Lower leg skin (tissue), 4 donors: ENCODE results near the gene MALSU1. TPM values are rescaled to one million over a fixed set of nuclear protein-coding genes. Genes with fewer than 3 reads are reported as not detected.
A peak's percentile ranks its signal among the peaks of the same experiment; 100 is the strongest.

Experiments used
- DNase-seq, 2 donors: peaks; one replicate each; pipeline ENCODE4 v3.0.0-alpha.2; 2019; ENCODE audit warnings: low spot score in 2 of 2
- H3K4me3 ChIP-seq: fragments of 200-600 bp; sonication (generic); 2 replicates; pipeline ENCODE4 v1.5.1; 2017; ENCODE audit warnings: mild to moderate bottlenecking, low read depth; ENCODE audit not compliant: poor library complexity, severe bottlenecking
- POLR2A ChIP-seq, 2 donors: fragments of 450-650 bp; IDR thresholded peaks; one replicate each; pipeline ENCODE4 v1.6.1; 2016 to 2017; ENCODE audit warnings: antibody characterized with exemption in 2 of 2, mild to moderate bottlenecking in 1 of 2, moderate library complexity in 1 of 2
- WGBS, 2 donors: methylation state at CpG; one replicate each; pipeline ENCODE4 v1.1.5; 2018; 5-methylcytosine and 5-hydroxymethylcytosine counted together
- intact Hi-C: fragments of 100-400 bp; cut with DNase I; formaldehyde crosslinking; loops from one replicate; pipeline ENCODE4 v1.15.0; 2023; ENCODE audit warnings: low total_unique reads
- total RNA-seq, 4 donors: library from RNA; depleted of rRNA; stranded (reverse); fragments of >200 nt; gene quantifications; one replicate each; pipeline ENCODE4 v1.1.0, GENCODE V29; 2016
- TF ChIP-seq, protein P1 (sequence below), 3 donors: fragments of 450-650 bp; IDR thresholded peaks; one replicate each; pipeline ENCODE4 v1.5.1; 2016; ENCODE audit warnings: antibody characterized with exemption in 3 of 3, mild to moderate bottlenecking in 3 of 3, moderate library complexity in 2 of 3

The MALSU1 gene
- total RNA-seq, 4 donors from 2014 or later = 32.1 to 47.6 (median 35.2) TPM

DNA sequence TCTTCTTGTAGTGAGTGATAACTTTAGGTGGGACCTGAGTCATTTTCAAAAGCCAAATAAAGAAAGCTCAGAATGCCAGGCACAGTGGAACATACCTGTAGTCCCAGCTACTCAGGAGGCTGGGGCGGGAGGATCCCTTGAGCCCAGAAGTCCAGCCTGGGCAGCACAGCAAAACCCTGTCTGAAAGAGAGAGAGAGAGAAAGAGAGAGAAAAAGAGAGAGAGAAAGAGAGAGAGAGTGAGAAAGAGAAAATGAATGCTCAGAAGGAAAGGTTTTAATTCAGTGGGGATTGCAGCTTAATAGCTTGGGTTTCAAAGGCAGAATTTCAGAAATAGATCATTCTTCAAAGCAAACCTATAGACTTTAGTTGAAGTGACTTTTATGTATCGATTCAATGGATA lies 26.9 kb upstream of the MALSU1 start:
- intact Hi-C loops = loop anchor here (10.0 kb wide), 2 partner anchors 87 to 273 kb away; partner anchors contain the start of gene NUP42
- no peak for TF ChIP-seq POLR2A (IDR thresholded peaks at IDR 0.05)
- TF ChIP-seq, protein P1, sequence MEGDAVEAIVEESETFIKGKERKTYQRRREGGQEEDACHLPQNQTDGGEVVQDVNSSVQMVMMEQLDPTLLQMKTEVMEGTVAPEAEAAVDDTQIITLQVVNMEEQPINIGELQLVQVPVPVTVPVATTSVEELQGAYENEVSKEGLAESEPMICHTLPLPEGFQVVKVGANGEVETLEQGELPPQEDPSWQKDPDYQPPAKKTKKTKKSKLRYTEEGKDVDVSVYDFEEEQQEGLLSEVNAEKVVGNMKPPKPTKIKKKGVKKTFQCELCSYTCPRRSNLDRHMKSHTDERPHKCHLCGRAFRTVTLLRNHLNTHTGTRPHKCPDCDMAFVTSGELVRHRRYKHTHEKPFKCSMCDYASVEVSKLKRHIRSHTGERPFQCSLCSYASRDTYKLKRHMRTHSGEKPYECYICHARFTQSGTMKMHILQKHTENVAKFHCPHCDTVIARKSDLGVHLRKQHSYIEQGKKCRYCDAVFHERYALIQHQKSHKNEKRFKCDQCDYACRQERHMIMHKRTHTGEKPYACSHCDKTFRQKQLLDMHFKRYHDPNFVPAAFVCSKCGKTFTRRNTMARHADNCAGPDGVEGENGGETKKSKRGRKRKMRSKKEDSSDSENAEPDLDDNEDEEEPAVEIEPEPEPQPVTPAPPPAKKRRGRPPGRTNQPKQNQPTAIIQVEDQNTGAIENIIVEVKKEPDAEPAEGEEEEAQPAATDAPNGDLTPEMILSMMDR (IDR thresholded peaks at IDR 0.05) = no peak
- 87 to 97% methylated on average over 2 of the region's 2 CpGs for WGBS, 2 donors
- DNase-seq = no peak
- H3K4me3 ChIP-seq = no peak overlapping the region

DNA sequence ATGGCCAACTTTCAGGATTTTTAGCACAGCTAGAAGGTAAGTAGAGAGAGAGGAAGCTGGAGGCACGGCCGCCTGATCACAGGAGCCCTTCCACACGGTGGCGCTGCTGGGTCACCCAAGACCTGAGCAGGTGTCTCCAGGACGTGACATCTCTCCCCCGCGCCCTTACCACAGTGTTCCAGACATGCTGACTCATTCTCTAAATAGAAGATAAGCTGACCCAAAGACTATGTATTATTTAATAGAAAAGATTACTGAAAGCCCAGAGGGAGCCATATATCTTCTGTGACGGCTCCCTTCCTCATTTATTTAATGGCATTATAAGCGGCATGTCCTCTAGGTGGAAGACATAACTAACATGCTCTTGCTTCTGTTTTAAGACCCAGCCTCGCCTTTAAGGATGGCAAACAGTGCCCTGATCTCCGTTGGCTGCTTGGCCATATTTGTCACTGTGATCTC lies 26.0 kb upstream of the MALSU1 start:
- intact Hi-C loops = loop anchor here (10.0 kb wide), 2 partner anchors 88 to 272 kb away; partner anchors contain the start of gene NUP42
- H3K4me3 ChIP-seq = no peak overlapping the region
- no peak for TF ChIP-seq POLR2A (IDR thresholded peaks at IDR 0.05)
- TF ChIP-seq, protein P1 (IDR thresholded peaks at IDR 0.05) = no peak

DNA sequence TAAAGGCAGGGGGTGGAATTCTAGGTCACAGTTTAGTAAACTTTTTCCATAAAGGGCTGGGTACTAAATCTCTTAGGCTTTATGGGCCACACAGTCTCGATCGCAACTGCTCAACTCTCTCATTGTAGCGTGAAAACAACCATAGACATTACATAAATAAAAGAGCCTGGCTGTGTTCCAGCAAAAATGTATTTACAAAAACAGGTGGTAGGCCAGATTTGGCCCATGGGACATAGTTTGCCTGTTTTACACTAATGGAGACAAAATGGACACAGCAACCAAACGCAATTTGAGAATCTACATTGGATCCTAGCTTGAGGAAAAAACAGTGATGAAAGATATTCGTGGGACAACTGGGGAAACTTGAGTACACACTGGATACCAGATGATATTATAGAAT lies 23.2 kb upstream of the MALSU1 start:
- 80% methylated on average over 5 of the region's 5 CpGs for WGBS, 2 donors
- intact Hi-C loops = loop anchor here (10.0 kb wide), 2 partner anchors 91 to 269 kb away; partner anchors contain the start of gene NUP42
- DNase-seq = no peak
- no peak for TF ChIP-seq POLR2A (IDR thresholded peaks at IDR 0.05)
- TF ChIP-seq, protein P1 (IDR thresholded peaks at IDR 0.05) = no peak
- H3K4me3 ChIP-seq = no peak overlapping the region

More for the DNA sequence above, 26.0 kb upstream of the MALSU1 start:
- 27 to 29% methylated on average over 11 of the region's 11 CpGs for WGBS, 2 donors
- peak; percentile 75 to 94 for DNase-seq

DNA sequence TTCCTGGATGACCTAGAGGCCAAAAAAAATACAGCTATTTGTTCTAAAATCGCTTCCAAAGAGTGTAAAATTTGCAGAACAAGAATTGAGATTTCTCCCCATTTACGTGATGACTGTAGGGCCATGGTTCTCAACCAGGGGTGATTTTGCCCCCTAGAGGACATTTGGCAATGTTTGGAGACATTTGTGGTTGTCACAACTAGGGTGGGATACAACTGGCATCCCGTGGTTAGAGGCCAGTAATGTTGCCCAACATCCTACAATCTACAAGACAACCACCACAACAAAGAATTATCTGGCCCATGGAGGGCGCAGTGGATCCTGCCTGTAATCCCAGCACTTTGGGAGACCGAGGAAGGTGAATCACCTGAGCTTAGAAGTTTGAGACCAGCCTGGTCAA lies 22.8 kb upstream of the MALSU1 start:
- TF ChIP-seq, protein P1 (IDR thresholded peaks at IDR 0.05) = no peak
- no peak for TF ChIP-seq POLR2A (IDR thresholded peaks at IDR 0.05)
- DNase-seq = no peak
- H3K4me3 ChIP-seq = no peak overlapping the region
- intact Hi-C loops = loop anchor here (10.0 kb wide), 2 partner anchors 92 to 268 kb away; partner anchors contain the start of gene NUP42
- 79 to 81% methylated on average over 5 of the region's 5 CpGs for WGBS, 2 donors

DNA sequence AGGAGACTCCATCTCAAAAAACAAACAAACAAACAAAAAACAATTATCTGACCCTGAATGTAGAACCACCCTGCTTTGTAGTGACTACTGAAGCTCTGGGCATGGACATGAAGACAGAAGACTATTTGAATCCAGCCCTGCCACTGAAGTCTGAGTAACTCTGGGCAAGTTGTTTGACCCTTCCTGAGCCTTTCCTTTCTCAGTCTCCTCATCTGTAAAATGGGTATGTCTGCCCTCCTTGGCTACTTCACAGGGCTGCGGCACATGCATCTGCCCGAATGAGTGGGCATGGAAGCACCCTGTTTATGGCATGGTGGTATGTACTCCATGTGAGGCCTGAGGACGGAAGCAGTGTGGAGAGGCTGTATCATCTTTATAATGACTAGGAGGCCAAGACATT lies 22.2 kb upstream of the MALSU1 start:
- TF ChIP-seq, protein P1 (IDR thresholded peaks at IDR 0.05) = no peak
- no peak for TF ChIP-seq POLR2A (IDR thresholded peaks at IDR 0.05)
- no peak for DNase-seq
- intact Hi-C loops = loop anchor here (10.0 kb wide), 2 partner anchors 92 to 268 kb away; partner anchors contain the start of gene NUP42
- no peak overlapping the region for H3K4me3 ChIP-seq
- 83 to 93% methylated on average over 3 of the region's 3 CpGs for WGBS, 2 donors
